SK-N-SH (cell line): Measurements from ENCODE around the gene CRMP1.

Experiments
- CHD2 ChIP-seq: fragments of 150-350 bp; IDR thresholded peaks from 2 replicates; pipeline ENCODE4 v1.6.1; 2018; ENCODE audit warnings: low read length; ENCODE audit not compliant: partially characterized antibody
- EP300 ChIP-seq, 2 experiments: IDR thresholded peaks; 2 replicates each; pipeline versions ENCODE4 v1.4.0 to v1.6.1; 2012; ENCODE audit warnings: borderline replicate concordance in 1 of 2, low read depth in 1 of 2, low read length in 1 of 2
- FOXM1 ChIP-seq: IDR thresholded peaks from 2 replicates; pipeline ENCODE4 v1.4.0; 2012; ENCODE audit warnings: low read depth, mild to moderate bottlenecking
- MXI1 ChIP-seq: IDR thresholded peaks from 2 replicates; pipeline ENCODE4 v1.6.1; 2012; ENCODE audit warnings: mild to moderate bottlenecking, low read depth, low read length, improper control_type of control experiment
- NRF1 ChIP-seq: IDR thresholded peaks from 2 replicates; pipeline ENCODE4 v1.6.1; 2012; ENCODE audit warnings: low read depth, mild to moderate bottlenecking, low read length
- POLR2AphosphoS5 ChIP-seq: IDR thresholded peaks from 2 replicates; pipeline ENCODE4 v1.6.1; 2012; ENCODE audit warnings: low read depth, low read length
- RCOR1 ChIP-seq: fragments of 150-350 bp; IDR thresholded peaks from 2 replicates; pipeline ENCODE4 v1.6.1; 2017; ENCODE audit warnings: antibody characterized with exemption, low read length
- RFX5 ChIP-seq: IDR thresholded peaks from 2 replicates; pipeline ENCODE4 v1.6.1; 2012; ENCODE audit warnings: mild to moderate bottlenecking, improper control_type of control experiment, low read length
- SIN3A ChIP-seq: IDR thresholded peaks from 2 replicates; pipeline ENCODE4 v1.6.1; 2012; ENCODE audit warnings: low read depth, mild to moderate bottlenecking, low read length, moderate library complexity, borderline replicate concordance
- SMC3 ChIP-seq: IDR thresholded peaks from 2 replicates; pipeline ENCODE4 v1.6.1; 2012; ENCODE audit warnings: low read depth, low read length, improper control_type of control experiment
- TCF12 ChIP-seq: IDR thresholded peaks from 2 replicates; pipeline ENCODE4 v1.4.0; 2012
- YY1 ChIP-seq: IDR thresholded peaks from 2 replicates; pipeline ENCODE4 v1.4.0; 2012; ENCODE audit warnings: low read depth, mild to moderate bottlenecking
- TF ChIP-seq, protein P1 (sequence below): fragments of 200-600 bp; sonication (generic); IDR thresholded peaks from 2 replicates; pipeline ENCODE4 v1.6.1; 2017; ENCODE audit warnings: antibody characterized with exemption, mild to moderate bottlenecking, moderate library complexity
- TF ChIP-seq, protein P2 (sequence below): IDR thresholded peaks from 2 replicates; pipeline ENCODE4 v1.6.1; 2012; ENCODE audit warnings: mild to moderate bottlenecking, low read depth, low read length, moderate library complexity

DNA sequence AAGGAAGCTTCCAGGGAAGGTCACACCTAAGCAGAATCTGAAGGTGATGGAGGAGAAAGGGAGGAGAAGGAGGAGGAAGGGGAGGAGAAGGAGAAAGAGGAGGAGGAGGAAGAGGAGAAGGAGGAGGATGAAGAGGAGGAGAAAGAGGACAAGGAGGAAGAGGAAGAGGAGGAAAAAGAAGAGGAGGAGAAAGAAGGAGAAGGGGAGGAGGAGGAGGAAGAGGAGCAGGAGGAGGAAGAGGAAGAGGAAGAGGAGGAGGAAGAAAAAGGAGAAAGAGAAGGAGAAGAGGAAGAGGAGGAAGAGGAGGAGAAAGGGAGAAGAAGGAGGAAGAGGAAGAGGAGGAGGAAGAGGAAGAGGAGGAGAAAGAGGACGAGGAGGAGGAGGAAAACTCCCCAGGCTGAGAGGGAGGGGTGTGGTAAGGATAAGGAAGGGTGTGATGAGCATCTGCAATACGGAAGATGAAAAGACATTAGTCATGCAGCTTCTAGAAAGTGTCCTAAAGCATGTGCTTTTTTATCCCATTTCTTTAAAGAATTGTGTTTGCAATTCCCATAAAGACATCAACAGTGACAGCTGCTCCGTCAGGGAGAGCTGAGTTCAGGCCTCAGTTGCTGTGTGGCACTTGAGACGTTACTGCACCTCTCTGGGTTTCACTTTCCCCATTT, 41.1 kb downstream of the CRMP1 start:
- TF ChIP-seq RCOR1: no peak
- TF ChIP-seq, protein P1, sequence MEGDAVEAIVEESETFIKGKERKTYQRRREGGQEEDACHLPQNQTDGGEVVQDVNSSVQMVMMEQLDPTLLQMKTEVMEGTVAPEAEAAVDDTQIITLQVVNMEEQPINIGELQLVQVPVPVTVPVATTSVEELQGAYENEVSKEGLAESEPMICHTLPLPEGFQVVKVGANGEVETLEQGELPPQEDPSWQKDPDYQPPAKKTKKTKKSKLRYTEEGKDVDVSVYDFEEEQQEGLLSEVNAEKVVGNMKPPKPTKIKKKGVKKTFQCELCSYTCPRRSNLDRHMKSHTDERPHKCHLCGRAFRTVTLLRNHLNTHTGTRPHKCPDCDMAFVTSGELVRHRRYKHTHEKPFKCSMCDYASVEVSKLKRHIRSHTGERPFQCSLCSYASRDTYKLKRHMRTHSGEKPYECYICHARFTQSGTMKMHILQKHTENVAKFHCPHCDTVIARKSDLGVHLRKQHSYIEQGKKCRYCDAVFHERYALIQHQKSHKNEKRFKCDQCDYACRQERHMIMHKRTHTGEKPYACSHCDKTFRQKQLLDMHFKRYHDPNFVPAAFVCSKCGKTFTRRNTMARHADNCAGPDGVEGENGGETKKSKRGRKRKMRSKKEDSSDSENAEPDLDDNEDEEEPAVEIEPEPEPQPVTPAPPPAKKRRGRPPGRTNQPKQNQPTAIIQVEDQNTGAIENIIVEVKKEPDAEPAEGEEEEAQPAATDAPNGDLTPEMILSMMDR: no peak
- no peak for TF ChIP-seq RFX5
- no peak for TF ChIP-seq MXI1
- no peak for TF ChIP-seq EP300 (IDR thresholded peaks at IDR 0.05; ENCODE audit: borderline replicate concordance in 1 of 2, low read depth in 1 of 2, low read length in 1 of 2)
- no peak for TF ChIP-seq SMC3
- TF ChIP-seq, protein P2, sequence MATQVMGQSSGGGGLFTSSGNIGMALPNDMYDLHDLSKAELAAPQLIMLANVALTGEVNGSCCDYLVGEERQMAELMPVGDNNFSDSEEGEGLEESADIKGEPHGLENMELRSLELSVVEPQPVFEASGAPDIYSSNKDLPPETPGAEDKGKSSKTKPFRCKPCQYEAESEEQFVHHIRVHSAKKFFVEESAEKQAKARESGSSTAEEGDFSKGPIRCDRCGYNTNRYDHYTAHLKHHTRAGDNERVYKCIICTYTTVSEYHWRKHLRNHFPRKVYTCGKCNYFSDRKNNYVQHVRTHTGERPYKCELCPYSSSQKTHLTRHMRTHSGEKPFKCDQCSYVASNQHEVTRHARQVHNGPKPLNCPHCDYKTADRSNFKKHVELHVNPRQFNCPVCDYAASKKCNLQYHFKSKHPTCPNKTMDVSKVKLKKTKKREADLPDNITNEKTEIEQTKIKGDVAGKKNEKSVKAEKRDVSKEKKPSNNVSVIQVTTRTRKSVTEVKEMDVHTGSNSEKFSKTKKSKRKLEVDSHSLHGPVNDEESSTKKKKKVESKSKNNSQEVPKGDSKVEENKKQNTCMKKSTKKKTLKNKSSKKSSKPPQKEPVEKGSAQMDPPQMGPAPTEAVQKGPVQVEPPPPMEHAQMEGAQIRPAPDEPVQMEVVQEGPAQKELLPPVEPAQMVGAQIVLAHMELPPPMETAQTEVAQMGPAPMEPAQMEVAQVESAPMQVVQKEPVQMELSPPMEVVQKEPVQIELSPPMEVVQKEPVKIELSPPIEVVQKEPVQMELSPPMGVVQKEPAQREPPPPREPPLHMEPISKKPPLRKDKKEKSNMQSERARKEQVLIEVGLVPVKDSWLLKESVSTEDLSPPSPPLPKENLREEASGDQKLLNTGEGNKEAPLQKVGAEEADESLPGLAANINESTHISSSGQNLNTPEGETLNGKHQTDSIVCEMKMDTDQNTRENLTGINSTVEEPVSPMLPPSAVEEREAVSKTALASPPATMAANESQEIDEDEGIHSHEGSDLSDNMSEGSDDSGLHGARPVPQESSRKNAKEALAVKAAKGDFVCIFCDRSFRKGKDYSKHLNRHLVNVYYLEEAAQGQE: no peak
- no peak for TF ChIP-seq CHD2
- no peak for TF ChIP-seq POLR2AphosphoS5
- no peak for TF ChIP-seq YY1
- TF ChIP-seq FOXM1: no peak
- no peak for TF ChIP-seq TCF12
- TF ChIP-seq NRF1: no peak
- no peak for TF ChIP-seq SIN3A
